Measurements from ENCODE around the gene TMEM33.

DNA sequence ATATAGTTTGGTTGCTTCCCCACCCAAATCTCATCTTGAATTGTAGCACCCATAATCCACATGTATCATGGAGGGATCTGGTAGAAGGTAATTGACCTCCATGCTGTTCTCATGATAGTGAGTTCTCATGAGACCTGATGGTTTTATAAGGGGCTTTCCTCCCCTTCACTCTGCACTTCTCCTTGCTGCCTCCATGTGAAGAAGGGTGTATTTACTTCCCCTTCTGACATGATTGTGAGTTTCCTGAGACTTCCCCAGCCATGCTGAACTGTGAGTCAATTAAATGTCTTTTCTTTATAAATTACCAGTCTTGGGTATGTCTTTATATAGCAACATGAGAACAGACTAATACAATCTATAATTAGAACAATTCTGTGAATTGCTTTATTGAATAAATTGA lies 34.4 kb downstream of the TMEM33 start:
- TF ChIP-seq, protein P1, sequence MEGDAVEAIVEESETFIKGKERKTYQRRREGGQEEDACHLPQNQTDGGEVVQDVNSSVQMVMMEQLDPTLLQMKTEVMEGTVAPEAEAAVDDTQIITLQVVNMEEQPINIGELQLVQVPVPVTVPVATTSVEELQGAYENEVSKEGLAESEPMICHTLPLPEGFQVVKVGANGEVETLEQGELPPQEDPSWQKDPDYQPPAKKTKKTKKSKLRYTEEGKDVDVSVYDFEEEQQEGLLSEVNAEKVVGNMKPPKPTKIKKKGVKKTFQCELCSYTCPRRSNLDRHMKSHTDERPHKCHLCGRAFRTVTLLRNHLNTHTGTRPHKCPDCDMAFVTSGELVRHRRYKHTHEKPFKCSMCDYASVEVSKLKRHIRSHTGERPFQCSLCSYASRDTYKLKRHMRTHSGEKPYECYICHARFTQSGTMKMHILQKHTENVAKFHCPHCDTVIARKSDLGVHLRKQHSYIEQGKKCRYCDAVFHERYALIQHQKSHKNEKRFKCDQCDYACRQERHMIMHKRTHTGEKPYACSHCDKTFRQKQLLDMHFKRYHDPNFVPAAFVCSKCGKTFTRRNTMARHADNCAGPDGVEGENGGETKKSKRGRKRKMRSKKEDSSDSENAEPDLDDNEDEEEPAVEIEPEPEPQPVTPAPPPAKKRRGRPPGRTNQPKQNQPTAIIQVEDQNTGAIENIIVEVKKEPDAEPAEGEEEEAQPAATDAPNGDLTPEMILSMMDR (IDR thresholded peaks at IDR 0.05) = no peak
- no peak for TF ChIP-seq POLR2A (IDR thresholded peaks at IDR 0.05)
